Fibroblast of lung (primary cell): ENCODE measurements around the gene GRM4.

Source experiments
- CTCF ChIP-seq, 2 donors: IDR thresholded peaks in 1 of 2; conservative IDR thresholded peaks in 1 of 2; 1 replicate in 1 of 2; 2 replicates in 1 of 2; pipeline ENCODE4 v1.5.1; 2011 to 2012; ENCODE audit warnings: low read length in 2 of 2, control low read depth in 1 of 2, inconsistent platforms in 1 of 2, low read depth in 1 of 2, mild to moderate bottlenecking in 1 of 2
- EZH2 ChIP-seq: IDR thresholded peaks from 2 replicates; pipeline ENCODE4 v1.5.1; 2012; ENCODE audit warnings: low read length, control low read depth, mild to moderate bottlenecking; ENCODE audit errors: missing control alignments

- TF ChIP-seq CTCF (conservative IDR thresholded peaks at IDR 0.05 in 1 of 2, IDR thresholded peaks at IDR 0.05 in 1 of 2; ENCODE audit: low read depth in 1 of 2, low read length in 2 of 2): no peak
- no peak for TF ChIP-seq EZH2
Observed at GRCh38 chr6:34072727-34073126, 73.2 kb downstream of the GRM4 start.
